ENCODE data around the gene QRICH1. TPM values are rescaled to one million over a fixed set of nuclear protein-coding genes. Genes with fewer than 3 reads are reported as not detected.

Gene QRICH1
- total RNA-seq, 1 experiment from 2014 or later: 87.5 TPM

- H4K20me1 ChIP-seq (ENCODE audit: insufficient read depth): no peaks in the 10 kb centered on the region
- H3K27me3 ChIP-seq (ENCODE audit: insufficient read depth, low read depth): no peaks in the 10 kb centered on the region
- H3K4me3 ChIP-seq: peak overlapping the region; percentile 69
- peaks cover 10% of the 10 kb centered on the region for H3K4me1 ChIP-seq (replicated peaks; ENCODE audit: insufficient read depth)
- H3K36me3 ChIP-seq (ENCODE audit: low read depth): peaks cover 11% of the 10 kb centered on the region; the same call in 1 of the 2 replicates
- H3K4me2 ChIP-seq: peak overlapping the region; percentile 99; the same call in 1 of the 2 replicates
- BruUV-seq (replicated peaks): no TSS peak
- H3K27ac ChIP-seq: peak overlapping the region; percentile 76
- POLR2A ChIA-PET (ENCODE audit: unreplicated experiment): interaction anchor here (0.5 to 0.9 kb wide), 10 partner anchors 10 to 1265 kb away, joined by 3 to 6 read pairs (median 4); partner anchors contain the start of gene LAMB2
- no peak for TF ChIP-seq EZH2 (IDR thresholded peaks at IDR 0.05; ENCODE audit: low read depth)
- TF ChIP-seq CTCF (conservative IDR thresholded peaks at IDR 0.05): no peak
- intact Hi-C loops (cut with micrococcal nuclease; ENCODE audit: unreplicated experiment): no loop called here
- peaks cover 29% of the 10 kb centered on the region for H3F3A ChIP-seq (ENCODE audit: insufficient read depth, low read depth)
- no peaks in the 10 kb centered on the region for H3K9me3 ChIP-seq (ENCODE audit: insufficient read depth, low read depth)
- H2AFZ ChIP-seq: no peak overlapping the region
- H3K79me2 ChIP-seq (ENCODE audit: low read depth): peaks cover 26% of the 10 kb centered on the region
- no peaks in the 10 kb centered on the region for H3K9me2 ChIP-seq (ENCODE audit: insufficient read depth)
- DNase-seq: no peak
- CTCF ChIA-PET: interaction anchor here (0.6 to 0.9 kb wide), 2 partner anchors 27 to 437 kb away, joined by 3 to 4 read pairs; partner anchors contain the start of gene QRICH1
Measured at GRCh38 chr3:49121132-49121736, 27.4 kb upstream of the QRICH1 start.

GRCh38 chr3:49120438-49121131, 26.7 kb upstream of the QRICH1 start, which contains the start of gene USP19:
Gene USP19, minus strand, starts transcription at chr3:49120823. Its CDS starts 1,678 bp downstream, at chr3:49119145.
- POLR2A ChIA-PET (ENCODE audit: unreplicated experiment): interaction anchor here (0.5 to 0.9 kb wide), 11 partner anchors 10 to 1266 kb away, joined by 3 to 6 read pairs (median 3); partner anchors contain the start of genes IMPDH2 and LAMB2

More at GRCh38 chr3:49120438-49121131, 26.7 kb upstream of the QRICH1 start, which contains the start of gene USP19:
- H3K79me2 ChIP-seq (ENCODE audit: low read depth): peaks cover 26% of the 10 kb centered on the region
- BruUV-seq (replicated peaks): no TSS peak
- H3K36me3 ChIP-seq (ENCODE audit: low read depth): peaks cover 11% of the 10 kb centered on the region; the same call in 1 of the 2 replicates
- H3F3A ChIP-seq (ENCODE audit: insufficient read depth, low read depth): peaks cover 29% of the 10 kb centered on the region
- peak within 1 kb of the TSS; percentile 77 for H2AFZ ChIP-seq
- CTCF ChIA-PET: interaction anchor here (0.6 to 0.9 kb wide), 2 partner anchors 26 to 436 kb away, joined by 3 to 4 read pairs; partner anchors contain the start of gene QRICH1
- no peaks in the 10 kb centered on the region for H3K27me3 ChIP-seq (ENCODE audit: insufficient read depth, low read depth)
- H3K27ac ChIP-seq: peak within 1 kb of the TSS; percentile 76
- TF ChIP-seq EZH2 (IDR thresholded peaks at IDR 0.05; ENCODE audit: low read depth) (no peak), CTCF (conservative IDR thresholded peaks at IDR 0.05) (no peak)
- H4K20me1 ChIP-seq (ENCODE audit: insufficient read depth): no peaks in the 10 kb centered on the region
- peak; percentile 76 to 88 for DNase-seq
- no peaks in the 10 kb centered on the region for H3K9me3 ChIP-seq (ENCODE audit: insufficient read depth, low read depth)
- intact Hi-C loops (cut with micrococcal nuclease; ENCODE audit: unreplicated experiment): loop anchor here (1.0 kb wide), 1 partner anchor 12 kb away; no protein-coding TSS in a partner anchor
- peaks cover 10% of the 10 kb centered on the region for H3K4me1 ChIP-seq (replicated peaks; ENCODE audit: insufficient read depth)
- H3K9me2 ChIP-seq (ENCODE audit: insufficient read depth): no peaks in the 10 kb centered on the region
- peak within 1 kb of the TSS; percentile 99 for H3K4me2 ChIP-seq
- peak within 1 kb of the TSS; percentile 69 for H3K4me3 ChIP-seq
